HepG2 (cell line): ENCODE results near the gene PPM1H.

Experiments
- ATF2 ChIP-seq: sonication (generic); formaldehyde crosslinking; IDR thresholded peaks from 2 replicates; pipeline ENCODE4 v1.4.0; 2020; ENCODE audit warnings: missing genetic modification reagents
- BCL3 ChIP-seq: sonication (generic); formaldehyde crosslinking; IDR thresholded peaks from 2 replicates; pipeline ENCODE4 v1.5.1; 2020; ENCODE audit warnings: mild to moderate bottlenecking, missing genetic modification reagents, moderate library complexity
- BCL6 ChIP-seq: IDR thresholded peaks from 2 replicates; pipeline ENCODE4 v1.6.1; 2016; ENCODE audit warnings: missing genetic modification reagents, missing compliant biosample characterization
- BHLHE40 ChIP-seq: IDR thresholded peaks from 2 replicates; pipeline ENCODE4 v1.6.1; 2011; ENCODE audit warnings: low read length, improper control_type of control experiment
- CEBPB ChIP-seq: IDR thresholded peaks from 2 replicates; pipeline ENCODE4 v1.6.1; 2011; ENCODE audit warnings: low read depth, low read length, improper control_type of control experiment, borderline replicate concordance
- CTCF ChIP-seq: sonication (generic); formaldehyde crosslinking; IDR thresholded peaks from 2 replicates; pipeline ENCODE4 v1.5.0; 2020; ENCODE audit warnings: mild to moderate bottlenecking, missing genetic modification reagents, moderate library complexity
- HNF4A ChIP-seq: sonication (generic); formaldehyde crosslinking; IDR thresholded peaks from 2 replicates; pipeline ENCODE4 v1.4.0; 2020; ENCODE audit warnings: missing genetic modification reagents
- POLR2A ChIP-seq, 2 experiments: IDR thresholded peaks; 2 replicates each; pipeline ENCODE4 v1.6.1; 2011; ENCODE audit warnings: low read depth in 2 of 2, low read length in 2 of 2, mild to moderate bottlenecking in 1 of 2, moderate library complexity in 1 of 2; ENCODE audit not compliant: insufficient read depth in 1 of 2
- POLR2G ChIP-seq: fragments of 200-400 bp; formaldehyde crosslinking; IDR thresholded peaks from 2 replicates; pipeline ENCODE4 v1.6.1; 2018; ENCODE audit warnings: mild to moderate bottlenecking, low read depth, low read length, moderate library complexity
- RELA ChIP-seq: sonication (generic); formaldehyde crosslinking; IDR thresholded peaks from 2 replicates; pipeline ENCODE4 v1.4.0; 2020; ENCODE audit warnings: missing genetic modification reagents
- ZBTB2 ChIP-seq: sonication (generic); formaldehyde crosslinking; IDR thresholded peaks from 2 replicates; pipeline ENCODE4 v1.8.0; 2022; ENCODE audit warnings: low read depth, missing genetic modification reagents

- no peak for TF ChIP-seq ATF2
- TF ChIP-seq BHLHE40, result no peak
- no peak for TF ChIP-seq BCL6 (CRISPR knock-in tag)
- no peak for TF ChIP-seq CTCF (CRISPR knock-in tag)
- TF ChIP-seq POLR2G, result no peak
- no peak for TF ChIP-seq CEBPB
- TF ChIP-seq BCL3, result no peak
- TF ChIP-seq ZBTB2 (CRISPR knock-in tag), result no peak
- TF ChIP-seq POLR2A (IDR thresholded peaks at IDR 0.05; ENCODE audit: insufficient read depth in 1 of 2, low read depth in 2 of 2, low read length in 2 of 2), result no peak
- TF ChIP-seq HNF4A (CRISPR knock-in tag), result no peak
- TF ChIP-seq RELA (CRISPR knock-in tag), result no peak
Measured at GRCh38 chr12:62840806-62841205, 94.1 kb downstream of the PPM1H start.
